Rectal smooth muscle tissue (tissue), 1 donor: ENCODE measurements around the gene KCNQ5.

ENCODE experiments used
- H3K27ac ChIP-seq: one replicate; pipeline ENCODE4 v1.7.0; 2013; ENCODE audit warnings: low read depth, low read length, inconsistent platforms
- H3K27me3 ChIP-seq: one replicate; pipeline ENCODE4 v1.7.0; 2013; ENCODE audit warnings: low read length; ENCODE audit not compliant: control insufficient read depth, insufficient read depth
- H3K36me3 ChIP-seq: one replicate; pipeline ENCODE4 v1.7.0; 2013; ENCODE audit warnings: low read length; ENCODE audit not compliant: control insufficient read depth, insufficient read depth
- H3K4me1 ChIP-seq: one replicate; pipeline ENCODE4 v1.7.0; 2013; ENCODE audit warnings: low read length; ENCODE audit not compliant: control insufficient read depth, insufficient read depth
- H3K4me3 ChIP-seq: one replicate; pipeline ENCODE4 v1.7.0; 2013; ENCODE audit warnings: low read length
- H3K9ac ChIP-seq: one replicate; pipeline ENCODE4 v1.7.0; 2013; ENCODE audit warnings: low read length

The KCNQ5 gene

DNA sequence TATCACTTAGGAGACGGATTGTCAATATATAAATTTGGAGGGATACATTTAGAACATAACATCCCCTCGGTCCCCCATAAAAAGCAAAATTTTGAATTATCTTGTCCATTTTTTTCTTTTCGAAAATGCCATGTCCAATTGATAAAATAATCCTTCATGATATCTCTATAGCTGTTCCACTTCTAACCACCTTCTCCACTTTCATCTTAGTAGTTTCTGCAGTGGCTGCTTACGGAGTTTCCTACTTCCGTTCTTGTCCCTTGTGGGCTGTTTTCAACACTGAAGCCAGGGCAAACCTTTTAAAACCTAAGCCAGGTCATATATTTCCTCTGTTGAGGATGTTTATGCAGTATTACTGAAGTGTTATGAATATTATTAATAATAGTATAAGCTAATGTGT lies 37.9 kb downstream of the KCNQ5 start:
- Histone ChIP-seq H3K27ac (no peak overlapping the region), H3K36me3 (no peaks in the 10 kb centered on the region), H3K9ac (no peak overlapping the region), H3K4me1 (no peaks in the 10 kb centered on the region), H3K27me3 (no peaks in the 10 kb centered on the region), H3K4me3 (no peak overlapping the region)

DNA sequence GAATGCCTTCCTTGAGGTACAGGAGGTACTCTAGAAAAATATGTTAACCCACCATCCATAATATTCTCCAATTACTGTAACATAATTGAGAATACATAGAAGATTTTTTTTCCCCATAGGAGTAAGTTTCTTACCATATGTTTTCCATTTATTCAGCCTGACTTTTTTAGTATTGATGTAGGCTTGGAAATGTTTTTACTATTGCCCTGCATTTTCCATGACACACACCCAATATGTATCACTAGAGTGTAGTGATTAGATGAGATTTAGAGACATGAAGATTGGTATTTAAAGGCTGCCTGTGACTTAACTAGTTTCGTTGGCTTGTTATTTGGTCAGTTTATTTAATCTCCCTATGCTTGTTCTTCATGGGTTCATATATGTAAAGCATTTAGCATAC lies 39.5 kb downstream of the KCNQ5 start:
- Histone ChIP-seq H3K4me3 (no peak overlapping the region), H3K27ac (no peak overlapping the region), H3K27me3 (no peaks in the 10 kb centered on the region), H3K4me1 (no peaks in the 10 kb centered on the region), H3K9ac (no peak overlapping the region), H3K36me3 (no peaks in the 10 kb centered on the region)

DNA sequence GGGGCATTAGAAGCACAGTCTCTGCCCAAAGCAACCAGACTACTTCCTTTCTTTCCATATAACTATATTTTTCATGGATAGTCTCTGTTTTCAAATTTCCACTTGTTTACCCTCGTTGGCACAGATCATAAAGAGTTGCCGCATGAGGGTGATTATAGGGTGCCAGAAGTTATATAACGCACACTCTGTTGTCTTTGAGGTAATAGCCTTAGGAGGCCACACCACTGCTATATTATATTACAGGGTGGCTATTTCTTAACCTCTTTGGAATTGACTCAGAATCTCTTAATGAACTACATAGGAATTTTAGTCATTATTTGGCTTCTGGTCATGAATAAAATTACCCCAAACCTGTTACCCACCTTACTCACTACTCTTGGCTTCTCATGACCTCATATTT lies 43.7 kb downstream of the KCNQ5 start:
- Histone ChIP-seq H3K9ac (no peak overlapping the region), H3K4me1 (no peaks in the 10 kb centered on the region), H3K4me3 (no peak overlapping the region), H3K27me3 (no peaks in the 10 kb centered on the region), H3K36me3 (no peaks in the 10 kb centered on the region), H3K27ac (no peak overlapping the region)

DNA sequence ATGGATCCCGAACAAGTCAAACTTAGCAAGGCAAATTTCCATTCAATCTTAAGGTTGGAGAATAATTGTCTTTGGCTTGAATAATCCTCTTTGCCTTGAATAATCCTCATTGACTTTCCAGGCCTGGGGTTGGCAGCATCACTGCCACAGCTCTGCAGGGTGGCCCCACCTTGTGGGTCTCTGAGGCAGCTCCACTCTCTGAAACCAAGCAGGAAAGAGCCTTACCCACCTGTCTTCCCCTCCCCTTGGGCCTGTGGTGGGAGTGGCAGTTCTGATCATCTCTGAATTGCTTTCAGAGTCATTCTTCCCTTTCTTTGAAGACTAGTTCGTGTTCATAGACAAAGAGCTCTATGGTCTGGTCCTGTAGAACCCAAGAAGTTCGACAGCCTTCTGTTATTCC lies 47.5 kb downstream of the KCNQ5 start:
- no peaks in the 10 kb centered on the region for H3K27me3 ChIP-seq
- no peaks in the 10 kb centered on the region for H3K36me3 ChIP-seq

DNA sequence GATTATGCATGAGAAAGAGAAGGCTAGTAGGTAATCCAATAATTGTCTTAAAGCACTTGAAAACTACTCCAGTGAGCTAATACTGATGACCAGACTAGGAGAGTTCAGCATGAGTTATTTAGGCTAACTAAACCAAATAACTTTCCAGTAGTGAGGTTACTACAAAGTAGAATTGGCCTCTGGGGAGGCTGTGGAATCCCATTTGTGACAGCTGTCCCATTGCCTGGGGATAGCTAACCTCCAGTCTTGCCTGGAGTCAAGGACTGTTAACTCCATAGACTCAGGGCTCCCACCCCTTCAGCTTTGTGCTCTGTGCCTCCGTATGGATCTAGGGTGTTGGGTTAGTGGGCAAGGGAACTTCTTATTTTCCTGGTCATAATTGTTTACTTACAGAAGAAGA lies 51.0 kb downstream of the KCNQ5 start:
- Histone ChIP-seq H3K36me3 (no peaks in the 10 kb centered on the region), H3K4me3 (no peak overlapping the region), H3K4me1 (no peaks in the 10 kb centered on the region), H3K27ac (no peak overlapping the region), H3K27me3 (no peaks in the 10 kb centered on the region), H3K9ac (no peak overlapping the region)

More for the DNA sequence above, 47.5 kb downstream of the KCNQ5 start:
- no peaks in the 10 kb centered on the region for H3K4me1 ChIP-seq
- no peak overlapping the region for H3K9ac ChIP-seq
- H3K4me3 ChIP-seq: no peak overlapping the region
- H3K27ac ChIP-seq: no peak overlapping the region

DNA sequence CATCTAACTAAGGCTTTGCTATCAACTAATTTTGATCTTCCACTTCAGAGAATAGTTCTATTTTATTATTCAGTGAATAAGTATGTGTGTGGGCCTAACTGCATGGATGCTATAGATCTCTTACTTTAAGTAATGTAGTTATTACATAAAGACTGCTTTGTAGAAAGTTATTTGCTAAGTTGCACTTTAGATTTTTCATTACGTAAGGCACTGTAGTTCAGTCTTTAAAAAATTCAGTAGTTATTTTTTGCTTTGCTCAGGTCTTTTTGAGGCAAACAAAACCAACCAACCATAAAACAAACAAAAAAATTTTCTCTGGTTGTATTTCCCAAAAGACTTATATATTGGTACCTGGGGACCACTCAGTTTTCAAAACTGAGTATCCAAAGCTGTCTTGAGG lies 53.0 kb downstream of the KCNQ5 start:
- Histone ChIP-seq H3K9ac (no peak overlapping the region), H3K4me3 (no peak overlapping the region), H3K36me3 (no peaks in the 10 kb centered on the region), H3K27me3 (no peaks in the 10 kb centered on the region), H3K27ac (no peak overlapping the region), H3K4me1 (no peaks in the 10 kb centered on the region)

DNA sequence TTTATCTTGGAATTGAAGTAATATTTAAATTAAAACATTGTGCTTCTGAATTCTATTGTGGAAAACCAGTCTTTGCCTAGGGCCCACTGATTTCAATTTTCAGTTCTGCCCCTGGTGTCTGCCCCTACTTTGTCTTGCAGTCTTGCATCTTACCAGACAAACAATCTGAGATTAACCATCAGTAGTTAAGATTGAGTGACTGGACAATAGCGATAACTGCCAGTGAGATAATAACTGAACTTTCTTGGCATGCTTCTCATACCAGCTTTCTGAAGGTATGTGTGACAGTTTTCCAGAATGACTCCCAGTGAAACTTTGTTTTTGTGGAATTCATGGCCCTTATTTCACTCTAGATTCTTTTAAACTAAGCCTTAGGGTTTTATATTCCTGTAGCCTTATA lies 53.5 kb downstream of the KCNQ5 start:
- Histone ChIP-seq H3K36me3 (no peaks in the 10 kb centered on the region), H3K27me3 (no peaks in the 10 kb centered on the region), H3K4me1 (no peaks in the 10 kb centered on the region), H3K27ac (no peak overlapping the region), H3K4me3 (no peak overlapping the region), H3K9ac (no peak overlapping the region)

DNA sequence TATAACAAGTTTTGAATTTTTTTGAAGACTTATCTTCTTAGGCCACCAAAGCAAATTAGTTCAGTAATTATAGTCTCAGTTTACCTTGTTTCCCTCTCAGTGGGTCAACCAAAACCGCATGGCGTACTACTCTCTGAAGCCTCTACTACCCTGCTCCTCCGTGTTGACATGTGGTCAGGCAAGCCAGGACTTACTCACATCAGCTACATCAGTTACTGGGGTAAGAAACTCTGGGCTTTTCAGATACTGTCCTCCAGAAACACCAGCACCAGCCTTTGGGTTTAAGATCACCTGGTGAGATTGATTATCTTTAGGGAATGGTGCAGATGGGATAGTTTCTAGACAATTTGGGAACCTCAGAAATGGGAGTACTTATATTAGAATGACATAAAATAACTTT lies 55.1 kb downstream of the KCNQ5 start:
- Histone ChIP-seq H3K27ac (no peak overlapping the region), H3K4me3 (no peak overlapping the region), H3K27me3 (no peaks in the 10 kb centered on the region), H3K36me3 (no peaks in the 10 kb centered on the region), H3K9ac (no peak overlapping the region), H3K4me1 (no peaks in the 10 kb centered on the region)

DNA sequence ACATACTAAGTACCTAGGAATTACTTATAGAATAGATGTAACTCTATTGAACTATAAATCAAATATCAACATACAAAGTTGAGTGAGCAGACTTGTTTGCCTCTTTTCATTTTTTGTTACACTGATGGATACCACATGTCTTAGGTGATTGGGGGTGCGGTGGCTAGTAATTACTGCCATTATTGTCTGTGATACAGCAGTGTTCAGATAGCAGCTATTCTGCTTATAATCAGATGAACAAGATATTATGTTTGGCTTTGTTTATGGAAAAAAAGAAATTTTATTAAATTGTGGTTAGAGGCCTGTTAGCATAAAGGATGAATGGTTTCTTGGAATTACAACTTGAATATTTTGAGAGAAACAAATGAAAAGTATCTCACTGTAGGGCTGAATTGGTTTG lies 55.9 kb downstream of the KCNQ5 start:
- H3K27me3 ChIP-seq: no peaks in the 10 kb centered on the region
- H3K36me3 ChIP-seq: no peaks in the 10 kb centered on the region
- H3K4me3 ChIP-seq: no peak overlapping the region
- no peak overlapping the region for H3K9ac ChIP-seq
- H3K27ac ChIP-seq: no peak overlapping the region
- H3K4me1 ChIP-seq: no peaks in the 10 kb centered on the region

DNA sequence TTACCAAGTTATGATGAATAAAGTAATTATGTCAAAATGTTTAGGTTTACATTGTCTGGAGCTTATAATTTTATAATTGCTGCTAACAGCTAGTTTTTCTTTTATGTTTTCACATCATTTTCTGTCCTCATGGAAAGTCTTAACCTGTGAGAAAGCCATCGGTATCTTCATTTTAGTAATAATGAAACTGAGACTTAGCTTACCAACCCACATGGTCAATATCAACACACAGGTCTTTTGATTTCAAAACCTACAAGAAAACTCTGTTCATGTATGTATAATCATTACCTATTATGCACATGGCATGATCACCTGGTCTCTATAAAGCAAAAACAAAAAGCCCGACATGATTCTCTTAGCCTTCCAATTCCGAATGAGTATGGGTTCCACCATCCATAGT lies 61.9 kb downstream of the KCNQ5 start:
- Histone ChIP-seq H3K27ac (no peak overlapping the region), H3K27me3 (no peaks in the 10 kb centered on the region), H3K36me3 (no peaks in the 10 kb centered on the region), H3K4me1 (no peaks in the 10 kb centered on the region), H3K4me3 (no peak overlapping the region), H3K9ac (no peak overlapping the region)

DNA sequence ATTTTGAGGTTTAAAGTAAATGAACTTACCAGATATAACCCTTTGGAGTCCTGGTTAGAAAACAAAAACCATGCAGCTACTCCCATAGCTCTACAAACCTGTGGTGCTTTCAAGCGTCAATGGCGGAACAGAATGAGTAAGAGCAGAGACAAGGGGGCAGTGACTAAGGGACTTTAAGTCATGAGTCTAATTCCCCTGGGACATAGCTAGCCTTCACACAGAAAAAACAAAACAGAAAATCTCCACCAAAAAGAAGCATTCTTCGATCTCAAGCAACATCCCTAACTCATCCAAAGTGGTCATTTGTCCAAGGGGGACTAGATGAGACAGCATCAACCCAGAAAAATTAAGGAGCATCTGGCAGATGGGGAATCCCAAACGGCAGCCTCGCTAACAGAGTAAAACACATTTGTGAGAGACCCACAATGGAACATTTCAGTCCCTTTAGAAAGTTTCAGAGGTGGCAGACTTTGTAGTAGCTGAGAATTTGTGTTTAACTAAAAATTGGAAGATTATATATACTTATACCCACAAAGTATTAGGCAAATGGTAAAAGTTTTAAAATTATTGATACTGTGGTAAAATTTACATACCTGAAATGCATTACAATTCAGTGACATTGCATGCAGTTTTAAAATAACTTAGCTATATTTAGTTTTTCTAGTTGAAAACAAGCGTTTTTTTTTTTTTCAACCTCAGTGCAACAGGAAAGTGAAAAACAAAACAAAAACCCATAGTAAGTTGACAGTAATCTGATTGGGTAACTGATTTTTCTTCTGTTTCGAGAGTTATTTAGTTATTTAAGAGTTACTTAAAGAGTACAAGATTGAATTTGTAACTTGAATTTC lies 67.5 kb downstream of the KCNQ5 start:
- H3K9ac ChIP-seq: no peak overlapping the region
- no peaks in the 10 kb centered on the region for H3K27me3 ChIP-seq
- H3K4me1 ChIP-seq: no peaks in the 10 kb centered on the region
- no peak overlapping the region for H3K27ac ChIP-seq
- no peaks in the 10 kb centered on the region for H3K36me3 ChIP-seq
- no peak overlapping the region for H3K4me3 ChIP-seq

DNA sequence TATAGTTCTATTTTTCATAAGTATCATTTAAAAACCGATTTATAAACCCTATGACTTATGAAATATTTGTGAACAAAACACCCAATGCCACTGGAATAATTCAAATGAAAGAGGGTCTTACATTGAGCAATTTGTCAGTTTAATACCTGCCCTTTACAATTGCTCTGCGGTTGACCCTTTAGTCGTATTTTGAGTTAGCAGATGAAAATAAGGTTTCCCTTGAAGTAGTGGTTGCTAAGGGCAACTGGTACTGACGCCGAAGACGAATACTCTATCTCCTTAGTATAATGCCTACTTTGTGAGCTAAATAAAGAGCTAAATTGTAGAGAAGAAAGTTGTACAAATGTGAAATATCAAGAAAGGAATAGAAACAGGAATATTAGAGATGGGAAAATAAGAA lies 69.4 kb downstream of the KCNQ5 start:
- no peaks in the 10 kb centered on the region for H3K4me1 ChIP-seq
- no peak overlapping the region for H3K27ac ChIP-seq
- no peak overlapping the region for H3K4me3 ChIP-seq
- H3K36me3 ChIP-seq: no peaks in the 10 kb centered on the region
- no peaks in the 10 kb centered on the region for H3K27me3 ChIP-seq
- no peak overlapping the region for H3K9ac ChIP-seq

DNA sequence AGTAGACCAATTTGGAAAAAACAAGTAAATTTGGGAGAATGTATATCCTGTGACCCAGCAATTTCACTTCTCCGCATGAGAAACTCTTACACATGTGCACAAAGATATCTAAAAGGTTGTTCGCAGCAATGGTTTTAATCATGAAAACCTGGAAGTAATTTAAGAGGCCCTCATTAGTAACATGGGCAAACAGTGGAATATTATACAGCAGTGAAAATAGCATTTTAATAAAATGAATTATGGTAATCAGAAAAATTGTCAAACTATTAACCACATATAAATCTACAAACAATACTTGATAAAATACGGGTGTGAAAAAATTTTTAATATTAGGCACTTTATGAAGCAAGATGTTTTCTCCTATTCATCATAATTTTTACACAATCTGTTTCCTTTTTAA lies 74.2 kb downstream of the KCNQ5 start:
- Histone ChIP-seq H3K27ac (no peak overlapping the region), H3K4me3 (no peak overlapping the region), H3K9ac (no peak overlapping the region), H3K27me3 (no peaks in the 10 kb centered on the region), H3K36me3 (no peaks in the 10 kb centered on the region), H3K4me1 (no peaks in the 10 kb centered on the region)
